Erythroblast (primary cell): ENCODE data around the gene BLVRB.

Experiments used
- GATA1 ChIP-seq: IDR thresholded peaks from 2 replicates; pipeline ENCODE4 v1.6.1; 2011; ENCODE audit warnings: low read depth, mild to moderate bottlenecking, control low read depth, low read length, moderate library complexity
- POLR2A ChIP-seq: IDR thresholded peaks from 2 replicates; pipeline ENCODE4 v1.6.1; 2011; ENCODE audit warnings: mild to moderate bottlenecking, low read length

GRCh38 chr19:40513741-40514315, 48.3 kb upstream of the BLVRB start:
- TF ChIP-seq POLR2A = no peak
- no peak for TF ChIP-seq GATA1
